K562 (cell line): ENCODE results near the gene NET1. TPM values are rescaled to one million over a fixed set of nuclear protein-coding genes. Genes with fewer than 3 reads are reported as not detected.

ENCODE experiments used
- ID3 ChIP-seq, 2 experiments: fragments of 250-450 bp in 1 of 2; fragments of 450-650 bp in 1 of 2; sonication (Bioruptor Pico) in 1 of 2; IDR thresholded peaks; 2 replicates each; pipeline versions ENCODE4 v1.6.1 to v1.8.0; 2016 to 2021; ENCODE audit warnings: mild to moderate bottlenecking in 2 of 2, moderate library complexity in 2 of 2, missing compliant biosample characterization in 1 of 2, missing genetic modification characterization in 1 of 2
- MAFG ChIP-seq: fragments of 450-650 bp; conservative IDR thresholded peaks from 2 replicates; pipeline ENCODE4 v1.6.1; 2016; ENCODE audit warnings: missing genetic modification characterization, missing compliant biosample characterization
- RNF2 ChIP-seq: sonication (generic); IDR thresholded peaks from 2 replicates; pipeline ENCODE4 v1.6.1; 2016
- STAG1 ChIP-seq: sonication (generic); formaldehyde crosslinking; IDR thresholded peaks from 2 replicates; pipeline ENCODE4 v1.5.0; 2020; ENCODE audit warnings: missing genetic modification reagents, borderline replicate concordance
- ZBTB12 ChIP-seq: fragments of 250-450 bp; sonication (Bioruptor Pico); IDR thresholded peaks from 2 replicates; pipeline ENCODE4 v1.4.0; 2020
- ZBTB17 ChIP-seq: fragments of 450-650 bp; formaldehyde crosslinking; IDR thresholded peaks from 2 replicates; pipeline ENCODE4 v1.4.0; 2020; ENCODE audit warnings: mild to moderate bottlenecking
- ZKSCAN1 ChIP-seq: fragments of 150-350 bp; IDR thresholded peaks from 2 replicates; pipeline ENCODE4 v1.6.1; 2016; ENCODE audit warnings: low read depth, low read length
- ZNF12 ChIP-seq: sonication (generic); formaldehyde crosslinking; IDR thresholded peaks from 2 replicates; pipeline ENCODE4 v1.4.0; 2020; ENCODE audit warnings: mild to moderate bottlenecking, missing genetic modification reagents
- ZNF212 ChIP-seq: fragments of 450-650 bp; formaldehyde crosslinking; IDR thresholded peaks from 2 replicates; pipeline ENCODE4 v1.4.0; 2020; ENCODE audit warnings: mild to moderate bottlenecking
- polyA plus RNA-seq, 8 experiments: library from polyadenylated mRNA; depleted of rRNA in 4 of 8; stranded (reverse) in 5 of 8; unstranded in 3 of 8; fragments of >200 nt; fragmentation: Nextera tagmentation in 2 of 8; fragmentation: Illumina TruSeq in 1 of 8; extraction: Ambion mirVana in 2 of 8; extraction: Trizol in 1 of 8; gene quantifications; 2 replicates each; pipeline versions ENCODE4 v1.2.1 to v1.2.3, GENCODE V29; 2011 to 2014; ENCODE audit warnings: inconsistent platforms in 1 of 8, missing spikeins in 1 of 8
- total RNA-seq, 7 experiments: library from RNA; depleted of rRNA in 6 of 7; stranded (reverse); fragments of >200 nt in 6 of 7; fragmentation: Illumina TruSeq in 2 of 7; extraction: Trizol in 2 of 7; gene quantifications; 2 replicates each; pipeline versions ENCODE4 v1.2.1 to v1.2.3, GENCODE V29; 2011 to 2021; ENCODE audit warnings: low replicate concordance in 1 of 7
- TF ChIP-seq, protein P1 (sequence below), 2 experiments: fragments of 450-650 bp; formaldehyde crosslinking in 1 of 2; IDR thresholded peaks; 2 replicates each; pipeline versions ENCODE4 v1.4.0 to v1.6.1; 2014 to 2020; ENCODE audit warnings: mild to moderate bottlenecking in 2 of 2, borderline replicate concordance in 1 of 2, low read depth in 1 of 2
- TF ChIP-seq, protein P2 (sequence below): fragments of 150-350 bp; conservative IDR thresholded peaks from 2 replicates; pipeline ENCODE4 v1.6.1; 2014; ENCODE audit warnings: low read length

NET1 gene
- total and polyA plus RNA-seq, 9 of the 15 experiments (the other 6 are each of a cell fraction or from before 2014, with no cell fraction given), result 47.4 to 258 (median 106) TPM

DNA sequence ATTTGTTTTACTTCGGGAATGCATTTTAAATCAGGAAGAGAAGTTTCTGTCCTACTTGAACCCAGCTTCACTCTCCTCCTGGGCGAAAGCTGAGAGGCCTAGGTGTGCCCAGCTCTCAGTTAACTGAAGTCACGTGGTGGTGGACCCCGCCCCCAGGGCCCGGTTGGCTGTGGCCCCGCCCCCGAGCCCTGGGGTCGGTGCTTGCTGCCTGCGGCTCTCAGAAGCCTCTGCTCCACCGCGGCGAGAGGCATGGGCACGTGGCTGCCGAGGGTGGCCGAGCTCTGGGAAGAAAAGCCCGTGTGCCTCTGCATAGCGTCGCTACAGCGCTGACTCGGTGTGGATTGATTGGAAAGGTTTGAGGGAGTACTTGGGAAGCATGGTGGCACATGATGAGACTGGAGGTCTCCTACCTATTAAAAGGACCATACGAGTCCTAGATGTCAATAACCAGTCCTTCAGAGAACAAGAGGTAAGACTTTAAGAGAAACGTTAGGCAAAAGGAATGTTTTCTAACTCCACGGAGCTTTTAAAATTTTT lies 34.1 kb downstream of the NET1 start (continued):
- TF ChIP-seq, protein P1, sequence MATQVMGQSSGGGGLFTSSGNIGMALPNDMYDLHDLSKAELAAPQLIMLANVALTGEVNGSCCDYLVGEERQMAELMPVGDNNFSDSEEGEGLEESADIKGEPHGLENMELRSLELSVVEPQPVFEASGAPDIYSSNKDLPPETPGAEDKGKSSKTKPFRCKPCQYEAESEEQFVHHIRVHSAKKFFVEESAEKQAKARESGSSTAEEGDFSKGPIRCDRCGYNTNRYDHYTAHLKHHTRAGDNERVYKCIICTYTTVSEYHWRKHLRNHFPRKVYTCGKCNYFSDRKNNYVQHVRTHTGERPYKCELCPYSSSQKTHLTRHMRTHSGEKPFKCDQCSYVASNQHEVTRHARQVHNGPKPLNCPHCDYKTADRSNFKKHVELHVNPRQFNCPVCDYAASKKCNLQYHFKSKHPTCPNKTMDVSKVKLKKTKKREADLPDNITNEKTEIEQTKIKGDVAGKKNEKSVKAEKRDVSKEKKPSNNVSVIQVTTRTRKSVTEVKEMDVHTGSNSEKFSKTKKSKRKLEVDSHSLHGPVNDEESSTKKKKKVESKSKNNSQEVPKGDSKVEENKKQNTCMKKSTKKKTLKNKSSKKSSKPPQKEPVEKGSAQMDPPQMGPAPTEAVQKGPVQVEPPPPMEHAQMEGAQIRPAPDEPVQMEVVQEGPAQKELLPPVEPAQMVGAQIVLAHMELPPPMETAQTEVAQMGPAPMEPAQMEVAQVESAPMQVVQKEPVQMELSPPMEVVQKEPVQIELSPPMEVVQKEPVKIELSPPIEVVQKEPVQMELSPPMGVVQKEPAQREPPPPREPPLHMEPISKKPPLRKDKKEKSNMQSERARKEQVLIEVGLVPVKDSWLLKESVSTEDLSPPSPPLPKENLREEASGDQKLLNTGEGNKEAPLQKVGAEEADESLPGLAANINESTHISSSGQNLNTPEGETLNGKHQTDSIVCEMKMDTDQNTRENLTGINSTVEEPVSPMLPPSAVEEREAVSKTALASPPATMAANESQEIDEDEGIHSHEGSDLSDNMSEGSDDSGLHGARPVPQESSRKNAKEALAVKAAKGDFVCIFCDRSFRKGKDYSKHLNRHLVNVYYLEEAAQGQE (IDR thresholded peaks at IDR 0.05; ENCODE audit: borderline replicate concordance), result peak; percentile 83
- TF ChIP-seq, protein P1 (CRISPR knock-in tag; IDR thresholded peaks at IDR 0.05; ENCODE audit: low read depth), result peak; percentile 74; the same call in 1 of the 2 replicates
- TF ChIP-seq ZBTB12 (CRISPR knock-in tag), result no peak
- TF ChIP-seq ZNF212 (CRISPR knock-in tag), result peak; percentile 54; the same call in 1 of the 2 replicates
- TF ChIP-seq ID3 (CRISPR knock-in tag; IDR thresholded peaks at IDR 0.05), result no peak
- 0 out of 2 replicates have a peak, but pooled peaks have one; percentile 53 for TF ChIP-seq ID3 (tag; IDR thresholded peaks at IDR 0.05)
- no peak for TF ChIP-seq ZNF12 (CRISPR knock-in tag)
- no peak for TF ChIP-seq STAG1 (CRISPR knock-in tag)
- peak; percentile 63; the same call in 1 of the 2 replicates for TF ChIP-seq ZKSCAN1
- TF ChIP-seq ZBTB17, result peak; percentile 77
- TF ChIP-seq, protein P2, sequence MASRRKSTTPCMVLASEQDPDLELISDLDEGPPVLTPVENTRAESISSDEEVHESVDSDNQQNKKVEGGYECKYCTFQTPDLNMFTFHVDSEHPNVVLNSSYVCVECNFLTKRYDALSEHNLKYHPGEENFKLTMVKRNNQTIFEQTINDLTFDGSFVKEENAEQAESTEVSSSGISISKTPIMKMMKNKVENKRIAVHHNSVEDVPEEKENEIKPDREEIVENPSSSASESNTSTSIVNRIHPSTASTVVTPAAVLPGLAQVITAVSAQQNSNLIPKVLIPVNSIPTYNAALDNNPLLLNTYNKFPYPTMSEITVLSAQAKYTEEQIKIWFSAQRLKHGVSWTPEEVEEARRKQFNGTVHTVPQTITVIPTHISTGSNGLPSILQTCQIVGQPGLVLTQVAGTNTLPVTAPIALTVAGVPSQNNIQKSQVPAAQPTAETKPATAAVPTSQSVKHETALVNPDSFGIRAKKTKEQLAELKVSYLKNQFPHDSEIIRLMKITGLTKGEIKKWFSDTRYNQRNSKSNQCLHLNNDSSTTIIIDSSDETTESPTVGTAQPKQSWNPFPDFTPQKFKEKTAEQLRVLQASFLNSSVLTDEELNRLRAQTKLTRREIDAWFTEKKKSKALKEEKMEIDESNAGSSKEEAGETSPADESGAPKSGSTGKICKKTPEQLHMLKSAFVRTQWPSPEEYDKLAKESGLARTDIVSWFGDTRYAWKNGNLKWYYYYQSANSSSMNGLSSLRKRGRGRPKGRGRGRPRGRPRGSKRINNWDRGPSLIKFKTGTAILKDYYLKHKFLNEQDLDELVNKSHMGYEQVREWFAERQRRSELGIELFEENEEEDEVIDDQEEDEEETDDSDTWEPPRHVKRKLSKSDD, result no peak
- no peak for TF ChIP-seq MAFG
- TF ChIP-seq RNF2, result peak; percentile 71
